A549 (cell line): ENCODE measurements around the gene MAN2C1. TPM values are rescaled to one million over a fixed set of nuclear protein-coding genes. Genes with fewer than 3 reads are reported as not detected.

ENCODE experiments used
- ATAC-seq, 2 experiments: fragments of 200-7000 bp in 1 of 2; fragments of >200 bp in 1 of 2; cut with Nextera tagmentation in 1 of 2; cut with Tn5 transposase in 1 of 2; 3 replicates each; pipeline versions ENCODE4 v1.8.0 to v1.9.1; 2018 to 2020; ENCODE audit warnings: mild to moderate bottlenecking in 1 of 2, moderate library complexity in 1 of 2
- CTCF ChIA-PET: fragments of 300-600 bp; sonication (Branson Sonifier 250); formaldehyde crosslinking; extraction: SDS; loops from one replicate; lab custom pipeline; 2021; ENCODE audit warnings: antibody characterized with exemption, inconsistent platforms; lab: Yijun Ruan, JAX
- POLR2A ChIA-PET: fragments of 350-600 bp; formaldehyde crosslinking; extraction: SDS; loops from one replicate; lab custom pipeline; 2021; ENCODE audit warnings: antibody characterized with exemption, inconsistent platforms; lab: Yijun Ruan, JAX
- DNase-seq, 2 experiments: peaks; one replicate each; pipeline versions ENCODE4 v3.0.0 to v3.0.0-alpha.2; 2011 to 2016; ENCODE audit warnings: low read depth in 1 of 2, low spot score in 1 of 2
- FAIRE-seq: peaks from 2 replicates; lab custom pipeline; 2011; peaks lifted over from hg19 to GRCh38; lab: Jason Lieb, UNC
- H3K27ac ChIP-seq, 2 experiments: fragments of >200 bp; sonication (Bioruptor Twin); formaldehyde crosslinking; 3 replicates each; pipeline ENCODE4 v1.5.1; 2016 to 2017
- H3K4me1 ChIP-seq: fragments of >200 bp; sonication (Bioruptor Twin); formaldehyde crosslinking; 3 replicates; pipeline ENCODE4 v1.6.1; 2016
- H3K4me2 ChIP-seq: fragments of >200 bp; sonication (Bioruptor Twin); formaldehyde crosslinking; 3 replicates; pipeline ENCODE4 v1.6.1; 2016
- H3K4me3 ChIP-seq: fragments of >200 bp; sonication (Bioruptor Twin); formaldehyde crosslinking; 3 replicates; pipeline ENCODE4 v1.5.1; 2016
- H3K9me3 ChIP-seq: fragments of >200 bp; sonication (Bioruptor Twin); formaldehyde crosslinking; 3 replicates; pipeline ENCODE4 v1.6.1; 2016
- BCL3 ChIP-seq: fragments of >200 bp; sonication (Bioruptor Twin); formaldehyde crosslinking; IDR thresholded peaks from 3 replicates; pipeline ENCODE4 v1.6.1; 2016
- BHLHE40 ChIP-seq: IDR thresholded peaks from 2 replicates; pipeline ENCODE4 v1.6.1; 2012; ENCODE audit warnings: low read depth, low read length, inconsistent platforms
- CBX2 ChIP-seq: fragments of 200-600 bp; sonication (generic); IDR thresholded peaks from 2 replicates; pipeline ENCODE4 v1.6.1; 2016; ENCODE audit warnings: low read depth, mild to moderate bottlenecking, borderline replicate concordance
- CHD4 ChIP-seq: fragments of 200-600 bp; sonication (generic); IDR thresholded peaks from 2 replicates; pipeline ENCODE4 v1.6.1; 2016; ENCODE audit warnings: antibody characterized with exemption, mild to moderate bottlenecking, borderline replicate concordance
- E2F6 ChIP-seq: IDR thresholded peaks from 2 replicates; pipeline ENCODE4 v1.6.1; 2012; ENCODE audit warnings: low read depth, borderline replicate concordance
- ESRRA ChIP-seq: fragments of 150-350 bp; IDR thresholded peaks from 2 replicates; pipeline ENCODE4 v1.6.1; 2014; ENCODE audit warnings: mild to moderate bottlenecking, low read length, borderline replicate concordance
- HOXB13 ChIP-seq: fragments of 250-450 bp; sonication (Bioruptor Pico); IDR thresholded peaks from 2 replicates; pipeline ENCODE4 v1.5.0; 2020; ENCODE audit warnings: low read depth, mild to moderate bottlenecking, moderate library complexity
- HOXB5 ChIP-seq: fragments of 250-450 bp; sonication (Bioruptor Pico); IDR thresholded peaks from 2 replicates; pipeline ENCODE4 v1.5.0; 2020; ENCODE audit warnings: mild to moderate bottlenecking, moderate library complexity
- JUN ChIP-seq, 2 experiments: fragments of >200 bp; sonication (Bioruptor Twin); formaldehyde crosslinking; IDR thresholded peaks; 2 replicates in 1 of 2; 3 replicates in 1 of 2; pipeline ENCODE4 v1.6.1; 2016 to 2017
- KDM1A ChIP-seq: fragments of 200-600 bp; sonication (generic); IDR thresholded peaks from 2 replicates; pipeline ENCODE4 v1.6.1; 2016; ENCODE audit warnings: low read depth, mild to moderate bottlenecking
- MAFK ChIP-seq: fragments of 450-650 bp; IDR thresholded peaks from 2 replicates; pipeline ENCODE4 v1.6.1; 2014; ENCODE audit not compliant: partially characterized antibody
- MAZ ChIP-seq: fragments of 150-350 bp; IDR thresholded peaks from 2 replicates; pipeline ENCODE4 v1.6.1; 2014; ENCODE audit warnings: antibody characterized with exemption, low read depth, low read length, borderline replicate concordance
- MYC ChIP-seq: IDR thresholded peaks from 2 replicates; pipeline ENCODE4 v1.6.1; 2012; ENCODE audit warnings: mild to moderate bottlenecking, inconsistent platforms, low read length, improper control_type of control experiment, borderline replicate concordance
- PBX3 ChIP-seq: IDR thresholded peaks from 2 replicates; pipeline ENCODE4 v1.6.1; 2012
- POLR2A ChIP-seq: IDR thresholded peaks from 2 replicates; pipeline ENCODE4 v1.6.1; 2012; ENCODE audit warnings: mild to moderate bottlenecking, low read length
- RCOR1 ChIP-seq: fragments of 150-350 bp; IDR thresholded peaks from 2 replicates; pipeline ENCODE4 v1.6.1; 2014; ENCODE audit warnings: antibody characterized with exemption, low read length, low read depth
- SMC3 ChIP-seq: fragments of >200 bp; sonication (Bioruptor Twin); formaldehyde crosslinking; IDR thresholded peaks from 3 replicates; pipeline ENCODE4 v1.6.1; 2018; ENCODE audit warnings: inconsistent platforms
- TFCP2L1 ChIP-seq: fragments of 250-450 bp; sonication (Bioruptor Pico); IDR thresholded peaks from 2 replicates; pipeline ENCODE4 v1.5.0; 2021; ENCODE audit warnings: mild to moderate bottlenecking
- USF2 ChIP-seq: fragments of 450-650 bp; IDR thresholded peaks from 2 replicates; pipeline ENCODE4 v1.6.1; 2014; ENCODE audit warnings: antibody characterized with exemption
- ZSCAN20 ChIP-seq: fragments of 250-450 bp; sonication (Bioruptor Pico); IDR thresholded peaks from 2 replicates; pipeline ENCODE4 v1.8.0; 2022; ENCODE audit warnings: mild to moderate bottlenecking, moderate library complexity
- WGBS: methylation state at CpG from one replicate; pipeline ENCODE4 v1.1.6; 2017; ENCODE audit errors: missing lambda C conversion rate; 5-methylcytosine and 5-hydroxymethylcytosine counted together
- polyA plus RNA-seq, 4 experiments: library from polyadenylated mRNA; depleted of rRNA in 3 of 4; stranded (reverse); fragments of >200 nt; fragmentation: RNase III in 1 of 4; extraction: RNeasy Plus Mini Kit Qiagen cat#74134 plus additional on column Dnase treatment in 1 of 4; gene quantifications; 2 replicates in 3 of 4; 3 replicates in 1 of 4; pipeline ENCODE4 v1.2.3, GENCODE V29; 2011 to 2017

MAN2C1 gene
- polyA plus RNA-seq, 2 of the 4 experiments (the other 2 are of a cell fraction) = 47.7 to 117 TPM

- CTCF ChIA-PET = interaction anchor here (0.6 to 2.4 kb wide), 6 partner anchors 9 to 291 kb away, joined by 3 to 14 read pairs (median 3); partner anchors contain the start of gene IMP3
- no peak for DNase-seq
- peak; percentile 20 to 23; a peak in 4 of 6 replicates for ATAC-seq
- Histone ChIP-seq H3K4me1 (peaks cover 4% of the 10 kb centered on the region; the same call in 1 of the 3 replicates), H3K4me3 (peak overlapping the region; percentile 91), H3K27ac (peak overlapping the region; percentile 95 to 96), H3K4me2 (peak overlapping the region; percentile 100), H3K9me3 (no peaks in the 10 kb centered on the region)
- no peak for TF ChIP-seq MAZ
- TF ChIP-seq CBX2 = no peak
- no peak for TF ChIP-seq RCOR1
- TF ChIP-seq CHD4 = no peak
- no peak for TF ChIP-seq ZSCAN20 (CRISPR knock-in tag)
- TF ChIP-seq MYC = no peak
- TF ChIP-seq BHLHE40 = no peak
- TF ChIP-seq BCL3 = no peak
- TF ChIP-seq HOXB13 (CRISPR knock-in tag) = no peak
- TF ChIP-seq USF2 = no peak
- no peak for TF ChIP-seq HOXB5 (CRISPR knock-in tag)
- no peak for TF ChIP-seq MAFK
- peak in 1 of 2 experiments; percentile 19; a peak in 2 of 5 replicates for TF ChIP-seq JUN (IDR thresholded peaks at IDR 0.05)
- TF ChIP-seq ESRRA = no peak
- 0 out of 2 replicates have a peak, but pooled peaks have one; percentile 0 for TF ChIP-seq PBX3
- TF ChIP-seq KDM1A = no peak
- 0 out of 2 replicates have a peak, but pooled peaks have one; percentile 1 for TF ChIP-seq POLR2A
- TF ChIP-seq E2F6 = no peak
- WGBS = 81% methylated on average over 46 of the region's 46 CpGs
- POLR2A ChIA-PET = interaction anchor here (0.6 to 2.5 kb wide), 5 partner anchors 9 to 105 kb away, joined by 3 to 13 read pairs (median 3); partner anchors contain the start of gene MAN2C1
- FAIRE-seq = no peak
Measured at GRCh38 chr15:75348562-75349350, 19.7 kb downstream of the MAN2C1 start.

- H3K4me3 ChIP-seq = peak overlapping the region; percentile 91
- TF ChIP-seq PBX3 (peak; percentile 54), TFCP2L1 (CRISPR knock-in tag) (0 out of 2 replicates have a peak, but pooled peaks have one; percentile 40), SMC3 (no peak), ZSCAN20 (CRISPR knock-in tag) (no peak)
- TF ChIP-seq, all 56 proteins: peak for 2
- Histone ChIP-seq H3K27ac (peak overlapping the region; percentile 95 to 96), H3K4me2 (peak overlapping the region; percentile 100), H3K4me1 (peaks cover 4% of the 10 kb centered on the region; the same call in 1 of the 3 replicates), H3K9me3 (no peaks in the 10 kb centered on the region)
- CTCF ChIA-PET = interaction anchor here (0.6 to 2.4 kb wide), 5 partner anchors 11 to 292 kb away, joined by 3 to 14 read pairs (median 3); partner anchors contain the start of gene IMP3
- WGBS = 11% methylated on average over 14 of the region's 45 CpGs
- ATAC-seq = peak; percentile 36 to 54
- DNase-seq = no peak
- FAIRE-seq = no peak
- POLR2A ChIA-PET = interaction anchor here (0.6 to 2.5 kb wide), 4 partner anchors 8 to 20 kb away, joined by 3 to 13 read pairs (median 3); partner anchors contain the start of gene MAN2C1
Measured at GRCh38 chr15:75348034-75348561, 20.3 kb downstream of the MAN2C1 start.
